HFFc6 (cell line): ENCODE data around the gene KIF18A. TPM values are rescaled to one million over a fixed set of nuclear protein-coding genes. Genes with fewer than 3 reads are reported as not detected.

Experiments
- DNase-seq: peaks from one replicate; pipeline ENCODE4 v3.0.0-alpha.2; 2018
- H3K27ac Mint-ChIP-seq: 2 replicates; pipeline ENCODE4 v1.8.0; 2020; ENCODE audit warnings: mild to moderate bottlenecking, mixed read lengths
- H3K27me3 Mint-ChIP-seq: 2 replicates; pipeline ENCODE4 v1.8.0; 2021; ENCODE audit warnings: mild to moderate bottlenecking, moderate library complexity, mixed read lengths; ENCODE audit not compliant: insufficient read depth
- H3K36me3 Mint-ChIP-seq: 2 replicates; pipeline ENCODE4 v1.8.0; 2021; ENCODE audit warnings: low read depth, mixed read lengths
- H3K4me1 Mint-ChIP-seq: 2 replicates; pipeline ENCODE4 v1.8.0; 2020; ENCODE audit warnings: low read depth, mixed read lengths
- H3K4me3 Mint-ChIP-seq: 2 replicates; pipeline ENCODE4 v1.8.0; 2020; ENCODE audit warnings: mild to moderate bottlenecking, moderate library complexity, mixed read lengths
- H3K9me3 Mint-ChIP-seq: 2 replicates; pipeline ENCODE4 v1.8.0; 2020; ENCODE audit warnings: mild to moderate bottlenecking, mixed read lengths
- CTCF ChIP-seq: fragments of 200-600 bp; sonication (generic); IDR thresholded peaks from 2 replicates; pipeline ENCODE4 v1.5.0; 2021; ENCODE audit warnings: antibody characterized with exemption, mild to moderate bottlenecking
- total RNA-seq, 6 experiments: library from RNA; stranded (reverse); fragmentation: NEBNext Ultra II Directional; extraction: Animal tissue kit (Norgen Biotek cat#: 25700); gene quantifications; 2 replicates in 1 of 6; 3 replicates in 5 of 6; pipeline ENCODE4 v1.2.3, GENCODE V29; 2021

Gene KIF18A
- total RNA-seq, 6 experiments from 2014 or later = 13.1 to 25.4 (median 22.4) TPM

GRCh38 chr11:27991736-27992135, 116.2 kb downstream of the KIF18A start:
- H3K27me3 Mint-ChIP-seq = no peaks in the 10 kb centered on the region
- DNase-seq = no peak
- no peak overlapping the region for H3K4me3 Mint-ChIP-seq
- peaks cover 17% of the 10 kb centered on the region for H3K4me1 Mint-ChIP-seq
- no peaks in the 10 kb centered on the region for H3K9me3 Mint-ChIP-seq
- no peak overlapping the region for H3K27ac Mint-ChIP-seq
- H3K36me3 Mint-ChIP-seq = 0 out of 2 replicates have a peak, but pooled peaks cover 4% of the 10 kb centered on the region
- no peak for TF ChIP-seq CTCF

GRCh38 chr11:27977527-27977926, 130.4 kb downstream of the KIF18A start:
- no peak for DNase-seq
- H3K4me1 Mint-ChIP-seq = peaks cover 42% of the 10 kb centered on the region
- no peaks in the 10 kb centered on the region for H3K9me3 Mint-ChIP-seq
- H3K27me3 Mint-ChIP-seq = peaks cover 8% of the 10 kb centered on the region
- TF ChIP-seq CTCF = no peak
- peaks cover 4% of the 10 kb centered on the region; the same call in 1 of the 2 replicates for H3K36me3 Mint-ChIP-seq
- H3K4me3 Mint-ChIP-seq = no peak overlapping the region
- H3K27ac Mint-ChIP-seq = no peak overlapping the region

GRCh38 chr11:27977031-27977430, 130.9 kb downstream of the KIF18A start:
- no peak for TF ChIP-seq CTCF
- no peak for DNase-seq
- no peak overlapping the region; the same call in 1 of the 2 replicates for H3K4me3 Mint-ChIP-seq
- peaks cover 8% of the 10 kb centered on the region for H3K27me3 Mint-ChIP-seq
- peak overlapping the region; percentile 58; the same call in 1 of the 2 replicates for H3K27ac Mint-ChIP-seq
- peaks cover 4% of the 10 kb centered on the region; the same call in 1 of the 2 replicates for H3K36me3 Mint-ChIP-seq
- no peaks in the 10 kb centered on the region for H3K9me3 Mint-ChIP-seq
- H3K4me1 Mint-ChIP-seq = peaks cover 47% of the 10 kb centered on the region

- TF ChIP-seq CTCF = no peak
- no peak for DNase-seq
- H3K36me3 Mint-ChIP-seq = peaks cover 4% of the 10 kb centered on the region; the same call in 1 of the 2 replicates
- peaks cover 8% of the 10 kb centered on the region for H3K27me3 Mint-ChIP-seq
- H3K4me3 Mint-ChIP-seq = no peak overlapping the region
- peaks cover 54% of the 10 kb centered on the region for H3K4me1 Mint-ChIP-seq
- no peaks in the 10 kb centered on the region for H3K9me3 Mint-ChIP-seq
- H3K27ac Mint-ChIP-seq = no peak overlapping the region; the same call in 1 of the 2 replicates
Observed at GRCh38 chr11:27976262-27976661, 131.7 kb downstream of the KIF18A start.

- no peak for DNase-seq
- TF ChIP-seq CTCF = no peak
- H3K36me3 Mint-ChIP-seq = no peaks in the 10 kb centered on the region
- no peak overlapping the region for H3K27ac Mint-ChIP-seq
- H3K4me3 Mint-ChIP-seq = no peak overlapping the region
- peaks cover 67% of the 10 kb centered on the region for H3K4me1 Mint-ChIP-seq
- H3K27me3 Mint-ChIP-seq = peaks cover 4% of the 10 kb centered on the region; the same call in 1 of the 2 replicates
- H3K9me3 Mint-ChIP-seq = no peaks in the 10 kb centered on the region
Observed at GRCh38 chr11:27973851-27974536, 134.0 kb downstream of the KIF18A start.
